Peyer's patch (tissue), 4 donors: ENCODE measurements around the gene DEAF1. TPM values are rescaled to one million over a fixed set of nuclear protein-coding genes. Genes with fewer than 3 reads are reported as not detected.

Source experiments
- DNase-seq, 3 donors: peaks; one replicate each; pipeline ENCODE4 v3.0.0-alpha.2; 2017 to 2019
- H3K27ac ChIP-seq, 4 donors: fragments of 200-600 bp; sonication (generic); one replicate each; pipeline ENCODE4 v1.5.1; 2016 to 2019
- H3K27me3 ChIP-seq, 2 donors: fragments of 200-600 bp; sonication (generic); one replicate each; pipeline ENCODE4 v1.5.1; 2019
- H3K36me3 ChIP-seq, 3 donors: fragments of 200-600 bp; sonication (generic); one replicate each; pipeline ENCODE4 v1.5.1; 2016 to 2019
- H3K4me1 ChIP-seq, 4 donors: fragments of 200-600 bp; sonication (generic); one replicate each; pipeline ENCODE4 v1.5.1; 2016 to 2019
- H3K4me3 ChIP-seq, 4 donors: fragments of 200-600 bp; sonication (generic); 1 replicate in 3 of 4; 2 replicates in 1 of 4; pipeline ENCODE4 v1.5.1; 2016 to 2019; ENCODE audit warnings: mild to moderate bottlenecking in 1 of 4
- H3K9me3 ChIP-seq, 4 donors: fragments of 200-600 bp; sonication (generic); one replicate each; pipeline ENCODE4 v1.5.1; 2016 to 2019; ENCODE audit warnings: mild to moderate bottlenecking in 1 of 4
- POLR2A ChIP-seq, 2 donors: fragments of 450-650 bp; IDR thresholded peaks; one replicate each; pipeline ENCODE4 v1.5.1; 2017; ENCODE audit warnings: antibody characterized with exemption in 2 of 2, mild to moderate bottlenecking in 2 of 2, moderate library complexity in 2 of 2
- total RNA-seq, 4 donors: library from RNA; depleted of rRNA; stranded (reverse); fragments of >200 nt; gene quantifications; one replicate each; pipeline ENCODE4 v1.1.0, GENCODE V29; 2016
- TF ChIP-seq, protein P1 (sequence below), 6 experiments: fragments of 450-650 bp in 4 of 6; fragments of 200-600 bp in 2 of 6; sonication (generic) in 1 of 6; IDR thresholded peaks; one replicate each; pipeline ENCODE4 v1.5.1; 2017 to 2019; ENCODE audit warnings: antibody characterized with exemption in 6 of 6, mild to moderate bottlenecking in 3 of 6, moderate library complexity in 1 of 6

Gene DEAF1
- total RNA-seq, 4 donors from 2014 or later, result 14.9 to 56.2 (median 47.0) TPM

DNA sequence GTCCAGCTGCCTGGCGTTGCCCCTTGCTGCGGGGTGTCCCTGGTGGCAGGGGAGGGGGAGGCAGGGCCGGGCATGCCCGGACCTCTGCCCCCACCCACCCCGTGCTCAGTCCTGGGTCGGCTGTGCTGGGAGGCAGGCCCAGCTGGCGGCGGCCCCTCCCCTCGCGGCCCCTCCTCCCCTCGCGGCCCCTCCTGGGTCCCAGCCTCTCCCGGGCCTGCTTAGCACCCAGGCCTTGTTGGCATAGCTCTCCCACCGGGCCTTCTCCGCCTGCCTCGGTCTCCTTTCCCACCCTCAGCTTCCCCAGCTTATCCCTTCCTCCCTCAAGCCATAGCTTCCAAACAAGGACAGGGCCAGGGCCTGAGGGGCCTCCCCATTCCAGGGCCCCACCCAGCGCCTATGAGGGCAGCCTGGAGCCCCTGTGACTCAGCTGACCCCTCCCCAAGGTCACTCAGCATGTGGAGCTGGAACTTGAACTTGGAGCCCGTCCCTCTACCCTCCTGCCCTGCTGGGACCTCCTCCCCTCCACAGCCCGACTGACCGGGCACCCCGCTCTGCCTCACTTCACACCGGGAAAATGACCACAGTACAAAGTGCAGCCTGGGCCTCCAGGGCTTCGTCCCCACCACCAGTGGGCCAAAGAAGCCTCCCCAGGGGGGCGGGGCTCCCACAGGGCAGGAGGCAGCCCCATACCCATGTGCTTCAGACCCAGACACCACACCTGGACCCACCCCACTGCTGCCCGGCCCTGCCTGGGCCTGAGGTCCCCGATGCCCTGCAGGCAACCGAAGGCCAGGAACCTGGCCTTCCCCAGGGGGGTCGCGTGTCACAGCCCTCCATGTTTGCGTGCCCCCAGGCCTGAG lies 12.2 kb upstream of the DEAF1 start:
- peaks cover 0 to 83% (median 21%) of the 10 kb centered on the region in 4 donors for H3K4me1 ChIP-seq
- no peaks in the 10 kb centered on the region for H3K9me3 ChIP-seq
- peak overlapping the region; percentile 33 to 98 (median 94) for H3K27ac ChIP-seq
- H3K27me3 ChIP-seq, result no peaks in the 10 kb centered on the region
- H3K4me3 ChIP-seq, result peak overlapping the region; percentile 44 to 81 (median 63)
- TF ChIP-seq POLR2A (IDR thresholded peaks at IDR 0.05), result peak; percentile 33 to 44
- TF ChIP-seq, protein P1, sequence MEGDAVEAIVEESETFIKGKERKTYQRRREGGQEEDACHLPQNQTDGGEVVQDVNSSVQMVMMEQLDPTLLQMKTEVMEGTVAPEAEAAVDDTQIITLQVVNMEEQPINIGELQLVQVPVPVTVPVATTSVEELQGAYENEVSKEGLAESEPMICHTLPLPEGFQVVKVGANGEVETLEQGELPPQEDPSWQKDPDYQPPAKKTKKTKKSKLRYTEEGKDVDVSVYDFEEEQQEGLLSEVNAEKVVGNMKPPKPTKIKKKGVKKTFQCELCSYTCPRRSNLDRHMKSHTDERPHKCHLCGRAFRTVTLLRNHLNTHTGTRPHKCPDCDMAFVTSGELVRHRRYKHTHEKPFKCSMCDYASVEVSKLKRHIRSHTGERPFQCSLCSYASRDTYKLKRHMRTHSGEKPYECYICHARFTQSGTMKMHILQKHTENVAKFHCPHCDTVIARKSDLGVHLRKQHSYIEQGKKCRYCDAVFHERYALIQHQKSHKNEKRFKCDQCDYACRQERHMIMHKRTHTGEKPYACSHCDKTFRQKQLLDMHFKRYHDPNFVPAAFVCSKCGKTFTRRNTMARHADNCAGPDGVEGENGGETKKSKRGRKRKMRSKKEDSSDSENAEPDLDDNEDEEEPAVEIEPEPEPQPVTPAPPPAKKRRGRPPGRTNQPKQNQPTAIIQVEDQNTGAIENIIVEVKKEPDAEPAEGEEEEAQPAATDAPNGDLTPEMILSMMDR (IDR thresholded peaks at IDR 0.05), result peak in 2 of 6 experiments; percentile 36 to 40
- DNase-seq, result peak in 2 of 3 donors; percentile 83 to 87
- H3K36me3 ChIP-seq, result peaks cover 0 to 10% (median 0%) of the 10 kb centered on the region in 3 donors

DNA sequence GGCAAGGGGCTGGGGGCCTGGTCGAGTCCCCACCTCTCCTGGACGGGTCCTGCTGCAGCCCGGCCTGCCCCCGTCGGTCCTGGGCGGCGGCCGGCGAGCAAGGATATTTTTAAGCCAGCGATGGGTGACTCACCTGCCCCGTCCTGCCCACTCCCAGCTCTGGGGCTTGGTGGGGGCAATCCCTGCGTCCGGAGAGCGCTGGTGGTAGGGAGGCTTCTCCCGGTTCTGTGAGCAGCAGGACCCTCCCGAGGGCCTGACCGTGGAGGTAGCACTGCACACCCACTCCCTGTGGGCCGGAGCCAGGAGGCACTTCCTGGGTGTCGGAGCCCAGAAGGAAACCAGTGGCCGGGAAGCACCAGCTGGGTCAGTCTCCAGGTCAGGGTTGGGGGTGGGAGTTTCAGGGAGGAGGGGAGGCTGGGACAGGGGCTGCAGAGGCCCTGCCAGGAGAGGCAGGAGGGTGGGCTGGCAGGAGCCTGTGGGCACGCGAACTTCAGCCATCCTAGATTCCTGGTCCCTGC lies 11.5 kb upstream of the DEAF1 start:
- no peak for TF ChIP-seq POLR2A (IDR thresholded peaks at IDR 0.05)
- H3K4me3 ChIP-seq, result peak overlapping the region; percentile 44 to 81 (median 63)
- peaks cover 0 to 16% (median 0%) of the 10 kb centered on the region in 3 donors for H3K36me3 ChIP-seq
- no peaks in the 10 kb centered on the region for H3K27me3 ChIP-seq
- peak in 1 of 3 donors; percentile 73 for DNase-seq
- no peaks in the 10 kb centered on the region for H3K9me3 ChIP-seq
- peaks cover 0 to 85% (median 21%) of the 10 kb centered on the region in 4 donors for H3K4me1 ChIP-seq
- H3K27ac ChIP-seq, result peak overlapping the region; percentile 55 to 98 (median 94)

DNA sequence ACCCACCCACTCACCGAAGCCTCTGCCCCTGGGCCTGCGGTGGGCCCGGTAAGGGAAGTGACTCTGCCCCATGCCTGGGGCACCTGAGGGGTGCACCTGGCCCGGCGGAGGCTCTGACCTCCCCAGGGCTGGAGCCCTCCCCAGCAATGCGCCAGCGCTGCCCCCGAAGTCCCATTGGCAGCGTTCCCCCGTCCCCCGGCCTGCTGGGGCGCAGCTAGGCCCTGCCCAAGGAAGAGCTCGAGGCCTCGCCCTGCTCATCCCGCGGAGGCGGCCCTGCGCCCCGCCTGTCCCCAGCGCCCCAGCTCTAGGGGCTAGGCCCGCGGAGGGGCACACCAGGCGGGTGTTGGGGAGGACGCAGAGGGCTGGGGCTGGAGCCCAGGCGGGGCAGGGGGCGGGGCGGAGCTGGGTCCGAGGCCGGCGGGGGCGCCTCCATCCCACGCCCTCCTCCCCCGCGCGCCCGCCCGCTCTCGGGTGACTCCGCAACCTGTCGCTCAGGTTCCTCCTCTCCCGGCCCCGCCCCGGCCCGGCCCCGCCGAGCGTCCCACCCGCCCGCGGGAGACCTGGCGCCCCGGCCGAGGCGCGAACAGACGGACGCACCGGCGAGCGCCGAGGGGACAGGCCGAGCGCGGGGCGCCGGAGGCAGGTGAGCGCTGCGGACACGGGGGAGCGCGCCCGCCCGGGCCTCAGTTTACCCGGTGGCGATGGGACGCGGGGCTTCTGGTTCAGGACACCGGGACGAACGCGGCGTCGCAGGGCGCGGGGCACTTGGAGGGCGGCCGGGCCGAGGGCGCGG lies 10.8 kb upstream of the DEAF1 start, which contains the start of gene EPS8L2:
EPS8L2 (plus strand) TSS at position 586 of the 793 bp plus-strand sequence. CDS start 3,177 bp downstream, outside the sequence.
- peaks cover 0 to 83% (median 21%) of the 10 kb centered on the region in 4 donors for H3K4me1 ChIP-seq

DNA sequence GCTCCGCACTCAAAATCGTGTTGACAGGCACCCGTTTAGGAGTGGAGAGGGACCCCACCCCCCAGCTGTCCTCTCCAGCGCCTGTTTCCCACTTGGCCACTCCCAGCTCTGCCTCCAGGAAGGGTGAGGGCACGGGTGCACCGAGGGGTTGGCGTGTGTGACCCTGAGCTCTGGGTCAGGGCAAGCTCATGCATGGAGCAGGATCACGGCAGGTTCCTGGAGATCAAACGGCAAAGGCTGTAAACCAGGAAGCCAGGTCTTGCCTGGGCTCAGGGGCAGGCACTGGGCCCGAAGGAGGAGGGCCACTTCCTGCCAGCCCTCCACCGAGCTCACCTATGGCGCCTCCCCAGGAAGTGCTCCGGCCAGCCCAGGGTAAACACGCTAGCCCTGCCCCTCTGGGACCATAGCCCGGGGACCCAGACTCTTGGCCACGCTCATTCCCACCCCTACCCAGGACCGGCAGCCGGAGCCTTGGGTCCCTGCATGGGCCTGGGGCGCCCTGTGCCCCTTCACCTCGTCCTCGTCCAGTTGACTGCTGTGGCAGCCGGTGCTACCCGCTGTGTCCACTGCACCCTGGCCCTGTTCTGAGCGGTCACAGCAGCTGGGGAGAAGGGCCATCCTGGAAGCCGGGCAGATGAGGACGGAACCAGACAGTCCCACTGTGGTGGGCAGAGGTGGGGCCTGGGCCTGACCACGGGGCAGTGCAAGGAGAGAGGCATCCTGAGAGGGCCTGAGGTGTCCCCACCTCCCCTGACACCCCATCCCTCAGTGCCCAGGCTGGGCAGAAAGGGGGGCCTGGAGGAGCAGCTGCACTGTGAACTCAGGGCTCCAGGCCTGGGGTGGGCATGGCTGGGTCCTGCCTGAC lies 10.0 kb upstream of the DEAF1 start:
- Histone ChIP-seq H3K4me1 (peaks cover 0 to 75% (median 17%) of the 10 kb centered on the region in 4 donors), H3K4me3 (peak overlapping the region; percentile 44 to 81 (median 63)), H3K27ac (peak overlapping the region; percentile 55 to 98 (median 94)), H3K9me3 (no peaks in the 10 kb centered on the region), H3K36me3 (peaks cover 0 to 21% (median 0%) of the 10 kb centered on the region in 3 donors), H3K27me3 (no peaks in the 10 kb centered on the region)
- DNase-seq, result peak in 2 of 3 donors; percentile 81 to 88
- TF ChIP-seq POLR2A (IDR thresholded peaks at IDR 0.05), result peak; percentile 71 to 72
- TF ChIP-seq, protein P1 (IDR thresholded peaks at IDR 0.05), result no peak

More for the DNA sequence above, 10.8 kb upstream of the DEAF1 start, which contains the start of gene EPS8L2:
- TF ChIP-seq, protein P1 (IDR thresholded peaks at IDR 0.05), result no peak
- peak; percentile 45 to 66 for TF ChIP-seq POLR2A (IDR thresholded peaks at IDR 0.05)
- Histone ChIP-seq H3K4me3 (peak within 1 kb of the TSS; percentile 44 to 81 (median 63)), H3K27me3 (no peaks in the 10 kb centered on the region), H3K36me3 (peaks cover 0 to 19% (median 0%) of the 10 kb centered on the region in 3 donors), H3K9me3 (no peaks in the 10 kb centered on the region), H3K27ac (peak within 1 kb of the TSS; percentile 55 to 98 (median 94))
- peak in 2 of 3 donors; percentile 89 to 94 for DNase-seq

DNA sequence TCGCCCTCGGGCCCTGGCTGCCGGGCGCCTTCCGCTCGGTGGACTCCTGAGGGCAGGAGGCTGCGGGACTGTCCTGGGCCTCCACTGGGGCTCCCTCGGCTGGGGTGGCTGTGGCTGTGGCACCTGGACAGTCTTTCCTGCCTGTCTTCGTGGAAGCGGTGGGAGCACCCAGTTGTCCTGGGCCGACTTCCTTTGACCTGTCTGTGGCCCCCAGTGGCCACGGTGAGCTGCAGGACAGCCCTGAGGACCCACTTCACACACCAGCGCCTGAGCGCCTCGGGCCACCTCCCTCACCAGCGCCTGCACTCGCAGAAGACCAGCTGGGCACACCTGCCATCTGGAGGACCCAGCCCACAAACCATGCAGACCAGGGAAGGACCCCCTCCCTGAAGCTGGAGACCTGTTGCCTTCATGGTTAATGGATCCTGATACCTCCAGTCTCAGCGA lies 9.2 kb upstream of the DEAF1 start:
- Histone ChIP-seq H3K27ac (peak overlapping the region in 3 of 4 donors; percentile 90 to 98 (median 98)), H3K27me3 (no peaks in the 10 kb centered on the region), H3K4me3 (peak overlapping the region in 2 of 4 donors; percentile 77 to 81), H3K4me1 (peaks cover 0 to 67% (median 17%) of the 10 kb centered on the region in 4 donors), H3K9me3 (no peaks in the 10 kb centered on the region), H3K36me3 (peaks cover 0 to 21% (median 0%) of the 10 kb centered on the region in 3 donors)
- peak in 1 of 3 donors; percentile 46 for DNase-seq
- TF ChIP-seq, protein P1 (IDR thresholded peaks at IDR 0.05), result no peak
- no peak for TF ChIP-seq POLR2A (IDR thresholded peaks at IDR 0.05)
